Left renal pelvis (tissue), 4 donors: ENCODE results near the gene ZNF526. TPM values are rescaled to one million over a fixed set of nuclear protein-coding genes. Genes with fewer than 3 reads are reported as not detected.

Source experiments
- DNase-seq, 4 donors: peaks; one replicate each; pipeline ENCODE4 v3.0.0-alpha.2; 2013; ENCODE audit warnings: low read depth in 4 of 4, low spot score in 3 of 4
- polyA plus RNA-seq, 4 donors: library from polyadenylated mRNA; unstranded; fragments of 120-200 nt; gene quantifications; one replicate each; pipeline ENCODE4 v1.2.1, GENCODE V29; 2013; ENCODE audit not compliant: insufficient read length in 4 of 4

Gene ZNF526
- polyA plus RNA-seq, 4 donors: 6.6 to 8.7 (median 7.8) TPM

GRCh38 chr19:42274065-42274682 lies 54.1 kb downstream of the ZNF526 start:
- no peak for DNase-seq

GRCh38 chr19:42275103-42275502 lies 55.0 kb downstream of the ZNF526 start:
- DNase-seq: no peak

GRCh38 chr19:42275517-42275916 lies 55.4 kb downstream of the ZNF526 start:
- DNase-seq: no peak

- DNase-seq: no peak
These were observed 56.2 kb downstream of the ZNF526 start for GRCh38 chr19:42276284-42276683.

GRCh38 chr19:42276821-42277220 lies 56.7 kb downstream of the ZNF526 start:
- no peak for DNase-seq

Other genes with a start within 250 kb of the ZNF526 start
- gene ATP1A3, start 226.1 kb upstream of the ZNF526 start, polyA plus RNA-seq: under 1 TPM in 3 of 4 donors, not detected in 1; 0.26 to 0.69 (median 0.60) TPM
- gene GRIK5, start 150.1 kb upstream of the ZNF526 start, polyA plus RNA-seq: 10 to 100 TPM; 18.3 to 30.7 (median 21.4) TPM
- 10 to 100 TPM; 12.4 to 16.9 (median 12.9) TPM for gene ZNF574, start 144.1 kb upstream of the ZNF526 start, polyA plus RNA-seq
- 1 to 10 TPM in 3 of 4 donors, under 1 TPM in 1; 0.69 to 1.7 (median 1.2) TPM for gene POU2F2, start 87.9 kb upstream of the ZNF526 start, polyA plus RNA-seq
- 10 to 100 TPM; 15.9 to 33.8 (median 23.1) TPM for gene DEDD2, start 2.6 kb upstream of the ZNF526 start, polyA plus RNA-seq
- gene GSK3A, start 22.3 kb downstream of the ZNF526 start, polyA plus RNA-seq: 10 to 100 TPM; 67.2 to 81.3 (median 68.1) TPM
- gene ERF, start 34.8 kb downstream of the ZNF526 start, polyA plus RNA-seq: 10 to 100 TPM; 57.2 to 81.0 (median 63.4) TPM
- 10 to 100 TPM; 42.7 to 74.0 (median 54.3) TPM for gene CIC, start 48.9 kb downstream of the ZNF526 start, polyA plus RNA-seq
- 1 to 10 TPM; 1.7 to 2.1 (median 1.8) TPM for gene PRR19, start 81.8 kb downstream of the ZNF526 start, polyA plus RNA-seq
- 100 to 1,000 TPM in 1 of 4 donors, 10 to 100 TPM in 3; 66.6 to 104 (median 73.1) TPM for gene PAFAH1B3, start 82.3 kb downstream of the ZNF526 start, polyA plus RNA-seq
- 1 to 10 TPM in 3 of 4 donors, under 1 TPM in 1; 0.92 to 2.3 (median 1.5) TPM for gene TMEM145, start 93.0 kb downstream of the ZNF526 start, polyA plus RNA-seq
- 10 to 100 TPM; 33.0 to 47.3 (median 36.3) TPM for gene MEGF8, start 105.3 kb downstream of the ZNF526 start, polyA plus RNA-seq
- 1 to 10 TPM in 1 of 4 donors, under 1 TPM in 3; 0.52 to 2.0 (median 0.75) TPM for gene CNFN, start 170.0 kb downstream of the ZNF526 start, polyA plus RNA-seq
- 10 to 100 TPM in 2 of 4 donors, 1 to 10 TPM in 2; 8.6 to 14.7 (median 9.6) TPM for gene LIPE, start 207.1 kb downstream of the ZNF526 start, polyA plus RNA-seq
- gene CXCL17, start 222.6 kb downstream of the ZNF526 start, polyA plus RNA-seq: under 1 TPM in 3 of 4 donors, not detected in 1; 0.18 to 0.52 (median 0.20) TPM